PC-9 (cell line): ENCODE results near the gene C19orf25.

Source experiments
- EZH2 ChIP-seq: fragments of 200-600 bp; sonication (generic); IDR thresholded peaks from 2 replicates; pipeline ENCODE4 v1.8.0; 2017; ENCODE audit warnings: antibody characterized with exemption, low read depth
- TF ChIP-seq, protein P1 (sequence below): fragments of 200-600 bp; sonication (generic); conservative IDR thresholded peaks from 2 replicates; pipeline ENCODE4 v1.6.1; 2017; ENCODE audit warnings: mixed run types, antibody characterized with exemption, mild to moderate bottlenecking, moderate library complexity

DNA sequence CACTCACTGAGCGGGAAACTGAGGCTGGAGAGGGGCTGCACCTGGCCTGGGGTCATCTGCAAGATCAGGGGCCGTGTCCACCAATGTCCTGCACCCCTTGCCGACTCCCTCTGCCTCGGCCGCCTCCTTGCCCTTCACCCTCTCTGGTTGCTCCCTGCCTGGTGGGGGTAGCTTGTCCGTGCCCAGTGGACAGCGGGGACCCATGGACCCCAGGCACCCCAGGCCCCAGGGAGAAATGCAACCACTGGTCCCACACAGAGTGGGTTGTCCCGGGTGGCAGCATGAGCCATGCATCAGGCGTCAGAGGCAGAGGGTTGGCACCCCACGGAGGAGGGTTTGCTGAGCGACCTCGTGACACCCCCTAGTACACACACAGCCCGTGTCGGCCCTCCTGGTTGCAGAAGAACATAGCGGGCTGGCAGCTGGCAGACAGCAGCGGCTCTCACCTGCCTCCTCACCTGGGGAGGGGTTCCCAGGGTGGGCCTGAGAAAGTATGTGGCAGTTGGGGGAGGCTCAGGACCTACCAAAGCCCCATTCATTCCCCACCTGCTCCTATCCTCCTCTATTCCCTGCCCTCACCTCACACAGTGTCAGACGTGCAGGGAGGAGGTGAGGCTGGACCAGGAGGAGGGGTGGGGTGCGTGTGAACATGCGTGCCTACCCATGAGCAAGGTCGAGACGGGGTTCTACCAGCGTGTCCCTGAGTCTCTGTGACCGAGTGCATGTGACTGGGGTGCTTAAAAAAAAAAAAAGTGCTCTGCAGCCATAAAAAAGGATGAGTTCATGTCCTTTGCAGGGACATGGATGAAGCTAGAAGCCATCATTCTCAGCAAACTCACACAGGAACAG is 25.1 kb upstream of the C19orf25 start:
- TF ChIP-seq, protein P1, sequence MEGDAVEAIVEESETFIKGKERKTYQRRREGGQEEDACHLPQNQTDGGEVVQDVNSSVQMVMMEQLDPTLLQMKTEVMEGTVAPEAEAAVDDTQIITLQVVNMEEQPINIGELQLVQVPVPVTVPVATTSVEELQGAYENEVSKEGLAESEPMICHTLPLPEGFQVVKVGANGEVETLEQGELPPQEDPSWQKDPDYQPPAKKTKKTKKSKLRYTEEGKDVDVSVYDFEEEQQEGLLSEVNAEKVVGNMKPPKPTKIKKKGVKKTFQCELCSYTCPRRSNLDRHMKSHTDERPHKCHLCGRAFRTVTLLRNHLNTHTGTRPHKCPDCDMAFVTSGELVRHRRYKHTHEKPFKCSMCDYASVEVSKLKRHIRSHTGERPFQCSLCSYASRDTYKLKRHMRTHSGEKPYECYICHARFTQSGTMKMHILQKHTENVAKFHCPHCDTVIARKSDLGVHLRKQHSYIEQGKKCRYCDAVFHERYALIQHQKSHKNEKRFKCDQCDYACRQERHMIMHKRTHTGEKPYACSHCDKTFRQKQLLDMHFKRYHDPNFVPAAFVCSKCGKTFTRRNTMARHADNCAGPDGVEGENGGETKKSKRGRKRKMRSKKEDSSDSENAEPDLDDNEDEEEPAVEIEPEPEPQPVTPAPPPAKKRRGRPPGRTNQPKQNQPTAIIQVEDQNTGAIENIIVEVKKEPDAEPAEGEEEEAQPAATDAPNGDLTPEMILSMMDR: no peak
- no peak for TF ChIP-seq EZH2
